Renal cortical epithelial cell (primary cell): ENCODE results near the gene LPP. TPM values are rescaled to one million over a fixed set of nuclear protein-coding genes. Genes with fewer than 3 reads are reported as not detected.

Experiments
- DNase-seq: peaks from one replicate; pipeline ENCODE4 v3.0.0-alpha.2; 2011; ENCODE audit warnings: low read depth
- total RNA-seq: library from RNA; depleted of rRNA; stranded (reverse); fragments of >200 nt; gene quantifications from 2 replicates; pipeline ENCODE4 v1.2.3, GENCODE V29; 2014

The LPP gene
- total RNA-seq, 1 donor from 2014 or later: 95.5 TPM

DNA sequence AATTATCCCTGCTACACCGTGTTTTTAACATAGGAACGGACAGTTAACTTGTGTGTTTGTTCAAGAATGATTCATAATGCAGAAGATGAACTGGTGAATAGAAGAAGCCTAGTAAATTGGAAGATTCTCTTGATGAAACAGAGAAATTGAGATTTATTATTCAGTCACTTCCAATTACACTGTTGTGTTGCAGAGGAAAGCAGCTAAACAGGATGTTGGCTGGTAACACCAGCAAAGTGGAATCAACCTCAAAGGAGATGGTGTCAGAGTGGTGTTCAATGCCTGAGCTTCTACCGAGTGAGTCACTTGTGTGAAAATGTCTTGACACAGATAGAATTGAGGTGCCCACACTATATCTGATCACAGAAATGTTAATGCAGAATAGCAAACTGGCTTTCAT, 399.6 kb downstream of the LPP start:
- DNase-seq: no peak

DNA sequence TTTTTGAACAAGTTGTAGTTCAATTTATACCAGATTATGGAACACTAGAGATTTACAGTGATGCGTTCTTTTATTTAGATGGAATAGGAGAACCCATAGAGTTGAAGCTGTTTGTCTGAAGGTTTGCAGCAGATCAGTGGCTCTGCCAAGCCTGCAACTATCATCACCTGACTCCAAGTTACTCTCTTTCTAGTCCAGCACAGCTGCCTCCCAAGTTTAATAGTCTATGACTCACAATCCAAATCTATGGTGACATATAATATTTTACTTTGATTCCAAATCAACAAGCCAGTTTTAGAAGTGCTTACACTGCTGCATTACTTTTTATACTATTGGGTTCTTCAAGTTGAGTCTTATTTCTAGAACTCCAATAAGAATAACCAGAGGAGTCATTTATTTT, 400.4 kb downstream of the LPP start:
- peak; percentile 41 for DNase-seq

DNA sequence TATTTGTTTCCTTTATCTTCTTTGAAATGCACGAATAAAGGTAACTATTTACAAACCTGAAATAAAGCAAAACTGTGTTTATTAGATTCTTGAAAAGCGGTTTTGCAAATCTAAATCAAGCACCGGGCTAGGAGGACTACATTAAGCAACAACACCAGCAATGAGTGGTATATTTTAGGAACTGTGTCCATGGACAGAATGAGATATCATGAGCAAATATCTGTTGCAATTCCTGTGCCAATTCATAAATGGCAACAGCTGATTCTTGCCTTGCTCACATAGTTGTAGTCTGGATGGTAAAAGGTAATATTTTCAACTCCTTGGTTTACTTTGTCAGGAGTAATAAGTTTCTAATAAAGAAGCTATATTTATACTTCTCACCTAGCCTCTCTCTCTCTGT, 403.3 kb downstream of the LPP start:
- no peak for DNase-seq

DNA sequence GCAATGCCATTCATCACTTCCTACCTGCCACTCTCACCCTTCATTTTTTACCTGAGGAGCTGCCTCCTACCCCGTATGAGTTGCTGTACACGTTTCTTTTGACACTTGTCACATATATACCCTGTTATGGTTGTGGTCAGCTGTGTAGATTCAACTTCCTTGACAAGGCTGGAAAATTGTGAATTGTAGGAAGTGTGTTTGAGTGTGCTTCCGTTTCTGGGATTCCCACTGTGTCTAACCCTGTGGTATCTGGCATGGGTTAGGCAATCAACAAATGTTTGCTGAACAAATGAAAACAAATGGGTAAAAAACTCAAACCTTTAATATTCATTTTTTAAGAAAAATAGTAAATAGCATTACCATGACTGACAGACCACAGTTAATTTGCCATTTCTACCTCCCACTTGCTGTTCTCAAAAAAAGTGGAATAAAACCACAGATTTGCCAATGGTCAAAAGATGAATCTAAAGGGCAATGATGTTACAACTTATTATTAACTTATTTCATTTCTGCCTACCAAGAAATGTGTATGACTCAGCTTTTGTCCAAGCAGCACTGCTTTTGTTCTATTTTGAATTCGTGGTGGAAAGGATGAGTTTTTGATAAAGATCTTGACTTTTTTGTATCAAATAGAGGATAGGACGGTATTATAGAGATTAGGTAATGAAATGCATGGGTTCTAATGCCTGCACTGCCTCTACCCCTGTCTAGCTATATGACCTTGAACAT, 404.6 kb downstream of the LPP start:
- DNase-seq: no peak

DNA sequence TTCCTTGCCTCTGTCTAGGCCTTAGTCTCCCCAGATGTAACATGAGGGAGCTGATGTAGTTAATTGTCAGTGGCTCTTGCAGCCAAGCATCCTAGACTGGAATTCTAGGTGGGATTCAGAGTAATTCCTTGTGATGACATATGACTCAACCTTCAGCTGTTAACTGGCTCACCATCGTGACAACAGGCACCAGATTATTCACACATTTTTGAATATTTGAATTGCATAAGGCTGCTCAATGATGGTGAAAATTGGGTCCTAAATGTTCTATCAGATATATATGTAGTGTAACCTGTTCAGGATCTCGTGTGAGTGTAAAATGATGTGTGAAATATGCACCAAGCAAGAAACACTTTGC, 405.1 kb downstream of the LPP start:
- DNase-seq: no peak

DNA sequence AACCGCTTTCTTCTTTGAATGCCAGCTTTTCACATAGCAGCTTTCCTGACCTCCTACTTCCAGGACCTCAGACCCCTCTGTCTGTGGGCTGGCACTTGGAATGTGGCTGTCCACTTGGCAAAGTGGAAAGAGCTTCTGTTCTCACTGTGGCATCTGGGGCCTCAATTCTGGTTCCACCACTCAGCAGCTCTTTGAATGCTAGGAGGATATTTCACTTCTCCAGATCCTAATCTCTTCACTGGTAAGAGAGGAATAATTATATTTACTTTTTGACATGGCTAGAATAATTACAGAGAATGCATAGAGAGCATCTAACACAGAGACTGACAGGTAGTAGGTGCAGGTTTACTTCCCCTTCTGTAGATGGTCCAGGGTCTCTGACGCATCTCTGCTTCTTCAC, 405.9 kb downstream of the LPP start:
- DNase-seq: no peak

DNA sequence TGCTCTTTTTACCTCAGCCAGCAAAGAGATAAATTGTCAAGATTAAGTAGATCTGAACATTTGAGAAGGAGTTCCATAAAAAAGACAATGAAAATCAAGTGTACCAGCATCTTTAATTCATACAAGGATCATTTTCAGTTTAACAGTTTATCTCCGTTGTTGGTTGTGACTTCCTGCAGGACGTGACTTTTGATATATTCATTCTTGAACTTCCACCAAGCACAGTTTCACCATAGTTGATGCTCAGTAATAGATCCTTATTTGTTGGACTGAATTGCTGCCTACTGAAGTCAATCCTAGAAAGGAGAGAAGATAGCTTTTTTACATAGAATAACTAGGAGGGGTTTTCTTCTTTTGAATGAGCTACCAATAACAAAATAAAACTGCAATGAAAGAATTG, 408.2 kb downstream of the LPP start:
- DNase-seq: no peak

DNA sequence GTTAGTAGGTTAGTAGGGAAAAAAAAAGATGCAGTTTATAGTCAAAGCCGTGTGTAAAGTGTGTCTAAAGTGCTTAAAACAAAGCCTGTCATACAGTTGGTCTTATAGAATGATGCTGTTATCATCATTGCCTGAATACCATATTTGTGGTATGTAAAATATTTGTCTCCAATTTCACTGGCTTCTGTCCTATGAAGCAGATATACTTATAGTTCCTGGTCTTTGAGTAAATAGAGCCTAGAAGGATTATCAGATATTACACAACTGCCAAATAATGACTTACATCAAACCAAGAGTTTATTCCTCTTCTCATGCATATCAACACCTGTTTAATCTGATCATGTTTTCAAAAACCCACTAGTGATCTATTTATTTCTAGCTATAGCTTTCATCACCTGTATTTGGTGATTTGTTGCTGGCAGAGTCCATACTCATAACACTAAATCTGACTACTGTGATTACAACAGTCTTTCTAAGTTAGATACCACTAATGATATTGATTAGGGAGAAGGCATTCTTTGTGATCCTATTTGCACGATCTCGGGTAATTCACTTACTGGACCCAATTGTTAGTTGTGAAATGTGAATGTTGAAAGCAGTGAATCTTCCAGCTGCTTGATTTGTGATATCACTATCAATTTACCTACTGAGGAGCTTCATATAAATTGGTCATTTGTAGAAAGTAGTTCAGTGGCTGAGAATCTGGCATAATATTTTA, 413.7 kb downstream of the LPP start:
- DNase-seq: no peak

DNA sequence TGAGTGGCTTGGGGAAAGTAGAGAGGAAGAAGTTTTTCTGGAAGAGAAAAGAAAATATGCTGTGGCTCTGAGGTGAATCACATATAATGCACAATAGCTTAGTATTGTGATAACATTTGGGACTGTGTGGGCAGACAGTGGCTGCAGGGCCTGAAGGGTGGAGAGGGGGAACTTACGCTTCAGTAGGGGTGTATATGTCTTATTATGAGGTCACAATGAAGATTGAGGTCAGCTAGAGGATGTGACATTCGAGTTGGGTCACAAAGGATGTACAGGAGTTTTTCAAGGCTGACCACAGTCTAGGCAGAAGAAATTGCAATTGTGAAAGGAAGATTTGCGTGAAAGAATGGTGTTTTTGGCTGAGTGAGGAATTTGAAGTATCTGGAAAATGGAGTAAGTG, 414.8 kb downstream of the LPP start:
- DNase-seq: no peak

DNA sequence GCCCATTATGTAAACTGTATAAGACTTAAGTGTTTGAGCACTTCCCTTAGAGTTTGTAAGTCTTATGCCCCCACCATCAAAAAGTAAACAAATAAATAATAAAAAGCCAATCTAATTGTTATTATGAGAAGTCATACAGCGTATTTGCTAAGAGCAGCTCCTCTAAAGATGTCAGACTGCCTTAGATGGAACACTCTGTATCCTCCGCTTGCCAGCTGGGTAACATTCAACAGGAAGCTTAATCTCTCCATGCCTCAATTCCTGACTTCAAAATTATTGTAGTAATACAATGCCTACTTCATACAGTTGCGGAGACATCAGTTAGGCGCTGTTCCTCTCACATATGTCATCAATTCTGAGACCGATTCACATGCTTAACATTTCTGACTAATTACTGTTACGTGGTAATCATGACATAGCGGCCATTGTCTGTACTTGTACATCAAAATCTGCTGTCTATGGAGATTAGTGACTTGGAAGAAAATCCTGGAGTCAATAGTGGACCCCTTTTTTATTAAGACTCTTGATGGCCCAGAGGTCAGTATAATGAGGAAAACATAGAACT, 417.7 kb downstream of the LPP start:
- DNase-seq: no peak

DNA sequence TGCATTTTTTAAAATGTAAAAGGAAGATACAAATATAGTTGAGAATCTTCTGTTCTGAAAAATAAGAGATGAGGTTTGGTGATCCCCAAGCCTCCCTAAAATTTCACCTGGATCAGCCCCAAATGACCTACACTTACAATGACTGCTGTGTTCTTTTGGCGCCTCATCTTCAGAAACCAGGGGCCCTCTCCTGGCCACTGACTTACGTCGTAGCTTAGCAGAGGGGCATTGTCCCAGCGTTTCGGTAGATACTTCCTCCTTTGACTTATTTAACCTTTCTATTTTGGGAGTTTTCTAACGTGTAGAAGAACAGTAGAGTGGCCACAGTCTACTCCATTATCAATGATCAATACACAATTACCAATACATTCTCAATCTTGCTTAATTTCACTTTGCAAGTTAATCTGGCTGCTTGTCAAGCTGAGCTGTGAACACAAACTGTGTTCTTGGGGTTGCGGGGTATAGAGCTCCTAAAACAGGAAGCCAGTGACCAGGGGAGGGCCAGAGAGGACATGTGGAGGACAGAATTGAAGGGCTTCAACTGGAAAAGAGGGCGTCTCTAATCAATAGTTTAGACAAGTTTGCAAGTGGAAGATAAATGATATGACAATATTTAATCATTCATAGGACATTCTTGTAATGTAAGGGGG, 419.5 kb downstream of the LPP start:
- DNase-seq: no peak

DNA sequence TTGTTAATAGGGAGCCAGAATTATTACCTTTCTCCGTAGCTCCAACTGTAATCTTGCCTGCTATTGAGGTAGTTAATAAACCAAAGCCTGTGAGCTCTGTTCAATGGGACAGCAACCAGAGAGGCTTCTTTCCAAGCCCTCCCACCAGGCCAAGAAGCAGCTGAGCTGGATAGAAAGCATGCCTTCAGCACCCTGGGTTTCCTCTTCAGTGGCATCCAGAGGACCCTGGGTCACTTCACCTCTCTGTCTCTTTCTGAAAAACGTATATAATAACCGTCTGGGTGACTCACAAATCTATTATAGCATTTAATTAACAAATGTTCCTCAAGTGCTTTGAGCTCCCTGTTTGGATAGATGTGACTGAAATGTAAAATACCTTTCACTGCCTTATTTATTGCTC, 420.0 kb downstream of the LPP start:
- DNase-seq: no peak

DNA sequence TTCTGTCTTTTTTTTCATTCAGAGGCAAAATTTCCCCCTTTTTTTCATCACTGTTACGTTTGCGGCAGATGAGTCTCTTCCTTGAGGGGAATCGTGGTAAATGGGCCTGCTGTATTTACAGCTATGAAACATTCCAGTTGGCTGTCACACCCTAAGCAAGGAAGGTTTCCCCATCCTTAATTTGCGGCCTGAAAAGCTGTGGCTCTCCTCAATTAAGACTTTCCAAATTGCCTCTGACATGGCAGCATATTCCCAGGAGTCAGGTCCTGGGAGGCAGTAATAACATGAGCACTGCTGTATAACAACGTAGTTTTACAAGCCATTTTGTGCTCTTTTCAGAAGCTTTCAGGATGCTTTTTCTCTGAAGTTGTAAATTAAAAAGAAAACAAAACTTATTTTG, 420.9 kb downstream of the LPP start:
- no peak for DNase-seq

DNA sequence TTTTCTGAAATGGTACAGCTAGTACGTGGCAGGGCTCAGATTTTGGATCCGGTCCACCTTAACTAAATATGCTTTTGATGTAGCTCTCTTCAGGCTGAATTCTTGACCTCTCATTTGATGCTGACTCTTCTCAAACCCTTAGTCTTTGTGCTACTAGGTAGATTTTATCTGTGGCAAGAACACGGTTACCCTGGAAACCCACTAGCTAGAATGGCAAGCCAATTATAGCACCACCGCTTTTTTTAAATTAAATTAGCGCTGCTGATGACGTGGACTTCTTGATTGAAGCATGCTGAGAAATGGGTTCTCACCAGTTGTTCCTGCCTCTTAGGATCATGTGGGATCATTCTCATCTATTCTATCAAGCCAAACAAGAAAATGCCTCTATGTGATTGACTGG, 421.5 kb downstream of the LPP start:
- DNase-seq: no peak

DNA sequence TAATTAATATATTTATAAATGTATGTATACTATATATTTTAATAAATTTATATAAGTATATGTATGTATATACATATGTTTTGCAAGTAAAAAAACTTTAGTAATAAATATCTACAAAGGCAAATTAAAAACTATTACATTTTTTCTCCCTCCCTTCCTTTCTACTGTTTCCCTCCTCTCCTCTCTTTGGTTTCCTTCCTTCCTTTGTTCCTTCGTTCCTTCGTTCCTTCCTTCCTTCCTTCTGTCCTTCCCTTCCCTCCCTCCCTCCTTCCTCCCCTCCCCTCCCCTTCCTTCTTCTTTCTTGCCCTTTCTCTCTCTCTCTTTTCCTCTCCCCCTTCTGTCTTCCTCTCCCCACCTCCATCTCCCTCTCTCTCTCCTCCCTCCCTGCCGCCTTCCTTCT, 423.6 kb downstream of the LPP start:
- DNase-seq: no peak

DNA sequence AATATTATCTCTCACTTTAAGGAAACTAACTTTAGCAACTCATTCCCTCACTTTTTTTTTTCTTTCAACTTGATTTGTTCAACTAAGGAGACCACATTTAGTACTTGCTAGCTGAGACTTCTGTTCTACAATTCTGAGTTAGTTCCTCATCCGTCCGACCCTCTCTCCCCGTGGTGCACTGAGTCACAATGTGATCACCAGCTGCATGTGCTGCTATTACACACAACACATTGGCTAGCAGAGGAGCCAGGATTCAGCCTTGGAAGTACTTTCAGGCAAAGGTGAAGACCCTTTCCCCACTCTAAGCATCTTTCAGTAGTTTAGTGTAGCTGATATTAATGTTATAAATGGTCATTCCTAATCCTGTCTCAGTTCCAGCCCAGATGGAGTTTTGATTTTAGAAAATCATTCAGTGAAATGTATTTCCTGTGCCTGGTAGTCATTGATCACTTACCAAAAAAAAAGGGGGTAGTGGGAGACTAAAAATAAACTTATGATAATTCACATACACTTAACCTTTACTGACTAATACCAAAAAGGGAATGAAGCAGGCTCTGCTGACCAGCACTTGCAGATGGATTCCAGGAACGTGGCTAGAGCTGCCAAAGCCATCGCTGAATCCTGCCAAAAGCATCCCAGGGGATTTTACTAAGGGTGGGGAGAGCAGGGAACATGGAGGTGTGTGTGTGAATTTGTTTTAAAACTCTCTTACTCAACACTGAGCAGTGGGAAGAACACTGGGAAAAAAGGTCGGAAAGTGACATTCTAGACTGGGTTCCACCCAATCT, 424.8 kb downstream of the LPP start:
- peak; percentile 44 for DNase-seq

DNA sequence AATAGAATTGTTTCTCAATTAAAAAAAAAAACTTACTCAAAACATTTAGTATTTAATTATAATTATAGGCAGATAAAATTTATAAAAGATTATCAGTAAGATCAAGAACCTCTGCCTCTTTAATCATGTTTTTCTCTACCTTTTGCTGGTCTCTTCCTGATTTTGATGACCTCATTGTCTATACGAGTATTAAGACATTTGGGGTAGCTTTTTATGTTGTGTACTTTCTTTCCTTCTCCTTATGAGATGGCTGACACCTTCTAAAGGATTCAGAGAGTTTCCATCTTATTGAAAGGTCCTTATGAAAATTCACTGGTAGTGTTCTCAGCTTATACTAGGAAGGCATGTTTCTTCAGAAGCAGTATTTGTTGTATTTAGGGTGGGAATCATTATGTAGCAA, 426.3 kb downstream of the LPP start:
- no peak for DNase-seq

DNA sequence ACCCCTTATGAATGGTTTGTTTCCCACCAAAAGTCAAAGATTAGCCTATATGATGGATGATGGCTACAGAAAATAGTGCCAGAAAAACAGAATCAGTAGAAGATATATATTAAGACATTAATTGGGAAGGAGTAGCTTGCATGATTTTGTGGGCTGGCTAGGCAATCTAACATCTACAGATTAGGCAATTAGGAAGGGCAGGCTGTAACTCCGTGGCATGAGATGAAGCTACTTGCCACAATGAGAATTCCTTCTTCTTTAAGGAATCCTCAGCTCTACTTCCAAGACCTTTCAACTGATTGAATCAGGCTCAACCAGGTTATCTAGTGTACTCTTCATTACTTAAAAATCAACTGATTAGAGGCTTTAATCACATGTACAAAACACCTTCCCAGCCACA, 426.7 kb downstream of the LPP start:
- no peak for DNase-seq

DNA sequence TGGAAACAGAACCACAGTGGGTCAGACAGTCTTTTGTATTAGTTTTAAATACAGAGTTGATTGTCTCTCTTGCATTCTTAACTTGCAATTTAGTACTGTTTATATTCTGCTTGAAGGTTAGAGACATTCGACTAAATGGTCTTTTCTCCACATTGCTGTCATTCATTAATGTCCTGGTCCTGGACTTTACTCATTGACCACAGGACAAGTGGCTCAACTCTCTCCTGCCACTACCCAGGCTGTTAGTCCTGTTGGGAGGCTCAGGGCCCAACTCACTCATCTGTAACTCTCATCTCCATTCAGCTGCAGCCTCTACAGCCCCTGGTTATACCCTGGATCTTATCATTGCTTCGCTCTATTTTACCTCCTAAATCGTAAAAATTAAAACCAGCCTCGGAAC, 427.4 kb downstream of the LPP start:
- DNase-seq: peak; percentile 41

DNA sequence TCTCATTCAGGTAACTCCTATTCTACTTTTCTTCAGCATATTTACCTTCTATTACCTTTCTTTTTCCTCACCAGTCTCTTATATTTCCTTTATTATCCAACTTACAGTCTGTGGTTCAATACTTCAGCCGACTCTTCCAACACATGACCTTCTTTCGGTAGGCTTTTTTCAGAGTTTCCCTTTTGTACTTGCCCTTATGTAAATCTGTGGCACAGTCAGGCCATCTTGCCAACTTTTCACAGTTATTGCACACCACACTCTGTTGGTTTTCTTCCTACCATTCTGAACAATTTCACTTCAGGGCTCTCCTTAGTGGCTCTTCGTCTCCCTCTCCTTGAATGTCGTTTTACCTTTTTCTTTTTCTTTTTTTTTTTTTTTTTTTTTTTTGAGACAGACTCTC, 427.8 kb downstream of the LPP start:
- DNase-seq: no peak

DNA sequence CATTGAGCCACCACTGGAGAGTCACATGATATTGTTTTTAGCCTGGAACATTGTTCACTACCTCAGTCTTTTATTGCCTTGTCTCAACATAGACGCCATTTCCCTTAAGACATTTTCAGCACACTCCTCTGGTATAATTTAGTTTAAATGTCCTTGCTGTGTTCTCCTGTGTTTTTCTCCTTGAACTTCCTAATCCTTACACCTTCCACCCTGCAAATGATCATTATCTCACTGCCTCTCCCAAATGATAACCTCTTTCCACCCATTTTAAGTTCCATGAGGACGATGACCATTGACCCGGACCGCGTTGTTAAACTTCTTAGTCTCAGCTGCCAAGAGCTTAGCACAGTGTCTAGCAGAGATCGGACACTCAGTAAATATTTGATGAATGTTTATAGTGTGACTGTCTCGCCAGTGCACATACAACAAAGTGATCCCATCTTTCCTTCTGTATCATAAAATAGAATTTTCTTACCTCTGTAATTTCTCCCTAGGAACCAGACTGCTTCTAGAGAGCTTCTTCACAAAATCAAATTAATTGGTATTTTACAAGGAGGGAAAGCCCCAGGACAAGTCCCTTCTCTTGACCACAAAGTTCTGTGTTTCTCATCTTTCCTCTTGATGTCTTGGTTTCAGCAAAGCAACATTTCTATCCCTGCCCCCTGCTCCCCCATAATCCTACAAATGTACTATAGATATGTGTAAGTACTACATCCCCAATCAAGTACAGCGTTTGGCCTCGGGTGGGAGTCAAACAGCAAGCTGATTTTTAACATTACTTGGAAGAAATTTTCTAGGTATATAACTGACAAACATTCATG, 429.6 kb downstream of the LPP start:
- DNase-seq: no peak
